Hematopoietic multipotent progenitor cell treated with erythropoietin and hydrocortisone succinate and interleukin-3 and kit ligand, for 8 days (in vitro differentiated cells): ENCODE results near the gene ZNF302.
"Not testable (repeated sequence)": the region's sequence is repeated elsewhere in the genome, so short reads cannot be mapped to it uniquely, and the experiment has no call there.

Source experiments
- DNase-seq: peaks from one replicate; pipeline ENCODE4 v3.0.0-alpha.2; 2015

Gene ZNF302

GRCh38 chr19:34675250-34675649, 2.2 kb upstream of the ZNF302 start:
- DNase-seq, result no peak

GRCh38 chr19:34675919-34676318, 1.6 kb upstream of the ZNF302 start:
- no peak for DNase-seq

GRCh38 chr19:34676697-34677385, 637 bp upstream of the ZNF302 start, which contains the start of gene SCGB2B2:
SCGB2B2 (minus strand) TSS chr19:34677159; CDS start chr19:34594563, 82,596 bp downstream.
- peak; percentile 92 for DNase-seq

GRCh38 chr19:34678085-34678412, 571 bp downstream of the ZNF302 start:
- DNase-seq, result no peak

GRCh38 chr19:34678421-34678820, 943 bp downstream of the ZNF302 start:
- no peak for DNase-seq

- DNase-seq, result no peak
Observed at GRCh38 chr19:34681478-34681877, 4.0 kb downstream of the ZNF302 start.

GRCh38 chr19:34685266-34685665, 7.8 kb downstream of the ZNF302 start:
- not testable (repeated sequence) for DNase-seq

- no peak for DNase-seq
Observed at GRCh38 chr19:34686455-34686854, 9.0 kb downstream of the ZNF302 start.

- no peak for DNase-seq
Observed at GRCh38 chr19:34687348-34687747, 9.9 kb downstream of the ZNF302 start.

- DNase-seq, result no peak
Observed at GRCh38 chr19:34688592-34688991, 11.1 kb downstream of the ZNF302 start.

- DNase-seq, result no peak
Observed at GRCh38 chr19:34690372-34690771, 12.9 kb downstream of the ZNF302 start.

GRCh38 chr19:34692549-34692948, 15.1 kb downstream of the ZNF302 start:
- no peak for DNase-seq

- DNase-seq, result no peak
Observed at GRCh38 chr19:34707661-34708060, 30.2 kb downstream of the ZNF302 start.

GRCh38 chr19:34711890-34712289, 34.4 kb downstream of the ZNF302 start:
- DNase-seq, result no peak

- DNase-seq, result peak; percentile 82
Observed at GRCh38 chr19:34712395-34713261, 35.1 kb downstream of the ZNF302 start.

GRCh38 chr19:34713262-34713637, 35.8 kb downstream of the ZNF302 start:
- DNase-seq, result peak; percentile 4

GRCh38 chr19:34715357-34715756, 37.9 kb downstream of the ZNF302 start:
- DNase-seq, result no peak

- no peak for DNase-seq
Observed at GRCh38 chr19:34722353-34722752, 44.9 kb downstream of the ZNF302 start.

GRCh38 chr19:34725400-34725799, 47.9 kb downstream of the ZNF302 start:
- DNase-seq, result no peak

GRCh38 chr19:34731019-34731829, 53.7 kb downstream of the ZNF302 start:
- no peak for DNase-seq

- DNase-seq, result no peak
Observed at GRCh38 chr19:34731964-34732363, 54.5 kb downstream of the ZNF302 start.

- DNase-seq, result peak; percentile 6
Observed at GRCh38 chr19:34732612-34733211, 55.2 kb downstream of the ZNF302 start.

GRCh38 chr19:34733266-34733745, 55.8 kb downstream of the ZNF302 start:
- DNase-seq, result peak; percentile 89
